T-helper 1 cell treated with Interleukin-12 subunit alpha and Interleukin-12 subunit beta and Interleukin-4 antibody, amounts not matched to agents 30 ng/mL and 1 ng/mL, for 36 hours (primary cell): ENCODE measurements around the gene IFNGR1. TPM values are rescaled to one million over a fixed set of nuclear protein-coding genes. Genes with fewer than 3 reads are reported as not detected.
"Not testable (repeated sequence)": the region's sequence is repeated elsewhere in the genome, so short reads cannot be mapped to it uniquely, and the experiment has no call there.

Experiments
- intact Hi-C: fragments of 100-400 bp; cut with micrococcal nuclease; formaldehyde crosslinking; loops from one replicate; pipeline ENCODE4 v1.15.1; 2024
- total RNA-seq: library from RNA; stranded (reverse); gene quantifications from 2 replicates; pipeline ENCODE4 v1.2.3, GENCODE V29; 2022

IFNGR1 gene
- total RNA-seq, 1 donor from 2014 or later: 39.8 TPM

DNA sequence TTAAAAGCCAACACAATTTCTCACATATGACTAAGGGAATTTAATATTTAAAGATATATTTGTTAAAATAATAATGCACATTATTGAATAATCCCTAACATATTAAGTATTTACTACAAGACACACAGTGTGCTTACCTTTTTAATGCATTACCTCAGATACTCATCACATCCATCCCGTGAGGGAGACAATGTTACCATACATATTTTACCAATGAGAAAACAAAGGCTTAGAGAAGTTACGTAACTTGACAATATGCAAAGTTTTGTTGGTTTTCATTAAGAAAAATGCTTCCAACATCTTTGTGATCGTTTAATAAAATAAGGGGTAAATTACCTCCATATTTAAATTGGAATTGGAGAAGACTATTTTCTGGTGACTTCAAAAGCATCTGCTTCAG lies 4.3 kb downstream of the IFNGR1 start:
- intact Hi-C loops: loop anchor here (5.0 to 10.0 kb wide), 3 partner anchors 610 to 1187 kb away; partner anchors contain the start of genes BCLAF1 and HEBP2

- intact Hi-C loops: loop anchor here (10.0 kb wide), 1 partner anchor 611 kb away; no protein-coding TSS in a partner anchor
These were observed 5.4 kb downstream of the IFNGR1 start for GRCh38 chr6:137213813-137214212.

- intact Hi-C loops: loop anchor here (10.0 kb wide), 1 partner anchor 611 kb away; no protein-coding TSS in a partner anchor
These were observed 5.8 kb downstream of the IFNGR1 start for GRCh38 chr6:137213331-137213740.

- intact Hi-C loops: loop anchor here (10.0 kb wide), 1 partner anchor 613 kb away; no protein-coding TSS in a partner anchor
These were observed 7.3 kb downstream of the IFNGR1 start for GRCh38 chr6:137211910-137212309.

GRCh38 chr6:137210903-137211302 lies 8.3 kb downstream of the IFNGR1 start:
- intact Hi-C loops: loop anchor here (10.0 kb wide), 1 partner anchor 614 kb away; no protein-coding TSS in a partner anchor

- intact Hi-C loops: no loop called here
These were observed 10.9 kb downstream of the IFNGR1 start for GRCh38 chr6:137208279-137208678.

GRCh38 chr6:137207457-137207856 lies 11.7 kb downstream of the IFNGR1 start:
- intact Hi-C loops: not testable (repeated sequence)

GRCh38 chr6:137206577-137206976 lies 12.6 kb downstream of the IFNGR1 start:
- intact Hi-C loops: no loop called here

GRCh38 chr6:137203256-137203655 lies 15.9 kb downstream of the IFNGR1 start:
- intact Hi-C loops: no loop called here

- intact Hi-C loops: loop anchor here (1.0 kb wide), 1 partner anchor 108 kb away; no protein-coding TSS in a partner anchor
These were observed 17.1 kb downstream of the IFNGR1 start for GRCh38 chr6:137202078-137202477.

- intact Hi-C loops: no loop called here
These were observed 18.2 kb downstream of the IFNGR1 start for GRCh38 chr6:137201006-137201405.

GRCh38 chr6:137200288-137200687 lies 18.9 kb downstream of the IFNGR1 start:
- intact Hi-C loops: no loop called here

DNA sequence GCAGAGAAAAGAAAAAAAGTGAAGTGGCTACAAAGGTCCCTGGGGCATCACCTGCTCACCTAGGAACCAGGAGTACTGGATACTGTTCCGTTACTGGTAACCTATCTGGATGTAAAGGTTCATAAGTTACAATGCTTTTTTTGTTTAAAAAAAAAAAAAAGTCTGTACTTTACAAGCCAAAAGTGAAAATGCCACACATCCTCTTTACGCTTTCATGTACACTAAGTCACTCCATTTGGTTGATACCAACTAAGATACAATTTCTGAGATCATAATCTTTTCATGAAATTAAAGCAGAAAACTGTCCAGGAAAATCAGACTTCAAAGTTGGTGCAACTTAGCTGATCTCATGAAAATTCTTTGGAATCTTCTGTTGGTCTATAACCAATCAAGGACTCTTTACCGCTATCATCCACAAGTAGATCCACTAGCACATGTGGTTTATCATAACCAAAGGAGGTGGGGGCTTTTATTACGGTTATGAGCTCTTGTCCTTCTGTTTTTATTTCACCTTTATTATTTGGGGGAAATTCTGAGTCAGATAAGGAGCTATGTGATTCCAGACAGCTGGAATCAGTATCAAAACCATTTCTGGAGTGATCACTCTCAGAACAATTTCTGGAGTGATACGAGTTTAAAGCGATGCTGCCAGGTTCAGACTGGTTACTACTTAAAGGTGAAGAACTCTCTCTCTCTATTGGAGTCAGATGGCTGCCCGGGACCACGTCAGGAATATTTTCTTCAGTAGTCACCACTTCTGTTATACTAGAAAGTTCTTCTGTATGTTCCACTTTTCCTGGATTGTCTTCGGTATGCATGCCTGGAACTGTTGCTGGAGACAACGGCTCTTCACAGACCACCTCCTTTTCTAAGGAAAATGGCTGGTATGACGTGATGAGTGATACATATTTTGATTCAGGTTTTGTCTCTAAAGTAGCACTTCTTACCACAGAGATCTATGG lies 21.2 kb downstream of the IFNGR1 start:
- intact Hi-C loops: no loop called here

GRCh38 chr6:137193256-137194070 lies 25.7 kb downstream of the IFNGR1 start:
- intact Hi-C loops: no loop called here

DNA sequence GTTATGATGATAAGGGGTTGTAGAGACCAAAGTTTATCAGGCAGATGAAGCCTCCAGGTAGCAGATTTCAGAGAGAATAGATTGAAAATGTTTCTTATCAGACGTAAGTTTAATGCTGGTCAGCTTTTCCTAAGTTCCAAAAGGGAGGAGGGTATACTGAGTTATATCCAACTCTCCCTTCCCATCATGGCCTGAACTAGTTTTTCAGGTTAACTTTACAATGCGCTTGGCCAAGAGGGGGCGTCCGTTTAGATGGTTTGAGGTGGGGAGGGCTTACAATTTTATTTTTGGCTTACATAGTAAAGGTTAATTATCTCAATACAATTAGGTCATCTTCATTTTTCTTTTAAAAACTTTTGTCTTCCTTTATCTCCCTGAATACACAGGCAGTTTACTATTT lies 26.4 kb downstream of the IFNGR1 start:
- intact Hi-C loops: no loop called here

- intact Hi-C loops: no loop called here
These were observed 27.5 kb downstream of the IFNGR1 start for GRCh38 chr6:137191670-137192069.

DNA sequence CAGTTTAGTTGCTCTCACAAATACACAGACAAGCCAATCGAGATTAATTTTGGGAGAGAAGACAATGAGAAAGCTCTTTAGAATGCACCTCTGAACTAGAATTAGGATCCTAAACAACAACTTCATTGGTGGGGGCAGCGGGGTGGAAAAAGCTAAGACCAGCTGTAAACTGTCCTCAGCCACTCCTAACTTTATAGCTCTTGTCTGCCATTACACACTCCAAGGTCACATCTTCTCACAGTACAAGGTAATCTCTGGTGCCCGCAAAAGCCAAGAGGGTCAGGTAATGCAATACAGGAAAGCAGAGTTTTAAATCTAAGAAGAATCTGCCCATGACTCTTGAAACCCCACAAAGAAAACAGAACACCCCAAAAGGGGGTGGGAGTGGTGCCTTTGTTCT lies 27.9 kb downstream of the IFNGR1 start:
- intact Hi-C loops: no loop called here

GRCh38 chr6:137190583-137191094 lies 28.5 kb downstream of the IFNGR1 start:
- intact Hi-C loops: no loop called here

DNA sequence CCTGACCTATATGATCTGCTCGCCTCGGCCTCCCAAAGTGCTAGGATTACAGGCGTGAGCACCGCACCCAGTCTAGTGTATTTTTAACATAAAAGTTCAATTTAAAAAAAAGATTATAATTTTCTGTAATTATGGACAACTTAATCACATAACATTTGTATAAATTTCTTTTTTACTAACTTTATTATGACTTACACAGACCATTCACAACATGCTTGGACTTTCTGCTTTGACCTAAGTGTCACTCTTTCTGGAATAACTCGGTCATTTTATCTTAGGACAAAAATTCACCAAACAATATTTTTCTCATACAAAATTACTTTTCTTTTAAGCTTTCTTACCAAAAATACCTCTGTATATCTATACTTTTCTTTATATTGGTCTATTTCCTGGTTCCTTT lies 30.3 kb downstream of the IFNGR1 start:
- intact Hi-C loops: no loop called here

DNA sequence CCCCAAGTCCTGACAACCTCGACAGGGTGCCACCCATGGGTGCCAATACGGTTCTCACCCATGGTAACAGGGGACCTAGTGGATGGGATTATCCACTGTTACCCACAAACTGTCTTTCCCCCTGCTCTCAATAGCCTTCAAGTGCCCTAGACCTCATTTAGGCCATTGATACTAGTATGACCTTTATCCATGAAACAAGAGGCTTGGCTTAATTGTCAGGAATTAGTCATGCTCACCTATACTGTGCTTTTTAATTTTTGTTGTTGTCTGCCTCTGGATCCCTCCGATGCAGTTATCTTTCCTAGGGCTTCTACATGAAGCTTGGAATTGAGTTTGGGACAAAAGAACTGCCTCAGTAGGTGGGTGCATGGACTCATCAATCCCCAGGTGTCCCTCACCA lies 33.9 kb downstream of the IFNGR1 start:
- intact Hi-C loops: no loop called here

- intact Hi-C loops: no loop called here
These were observed 36.5 kb downstream of the IFNGR1 start for GRCh38 chr6:137182654-137183073.
